HG03457 (cell line): ENCODE data around the gene RRAS.

Experiments
- ATAC-seq: cut with Tn5 transposase; IDR thresholded peaks from one replicate; pipeline ENCODE4 v1.9.1; 2021; ENCODE audit warnings: moderate number of reproducible peaks; ENCODE audit not compliant: unreplicated experiment

The RRAS gene

GRCh38 chr19:49677231-49677900, 37.4 kb upstream of the RRAS start, which contains the start of gene PRMT1:
PRMT1 (plus strand) TSS chr19:49677271; CDS start chr19:49677281, 10 bp downstream.
- ATAC-seq, result no peak

GRCh38 chr19:49676784-49677230, 36.9 kb upstream of the RRAS start:
- ATAC-seq, result peak; percentile 59

GRCh38 chr19:49676136-49676783, 36.3 kb upstream of the RRAS start:
- no peak for ATAC-seq

GRCh38 chr19:49672131-49672919, 32.4 kb upstream of the RRAS start:
- no peak for ATAC-seq

DNA sequence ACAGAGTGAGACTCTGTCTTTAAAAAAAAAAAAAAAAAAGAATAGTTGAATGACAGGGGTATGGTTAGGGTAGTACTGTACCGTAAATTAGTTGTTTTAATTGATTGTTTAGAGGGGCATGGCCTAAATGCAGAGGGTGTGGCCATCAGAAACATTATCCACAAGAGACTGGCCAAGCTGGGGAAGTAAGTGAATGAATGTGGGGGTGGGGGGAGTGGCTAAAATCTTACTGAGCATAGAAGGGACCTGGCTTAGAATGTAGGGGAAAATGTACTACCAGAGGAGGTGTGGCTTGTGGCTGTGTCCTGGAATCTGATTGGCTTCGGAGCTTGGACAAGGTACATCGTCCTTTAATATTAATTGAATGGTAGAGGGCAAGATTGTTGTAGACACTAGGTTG, 29.6 kb upstream of the RRAS start:
- no peak for ATAC-seq

GRCh38 chr19:49667473-49667872, 27.5 kb upstream of the RRAS start:
- no peak for ATAC-seq

- peak; percentile 2 for ATAC-seq
These were observed 26.1 kb upstream of the RRAS start for GRCh38 chr19:49666120-49666444.

- ATAC-seq, result peak; percentile 59
These were observed 25.6 kb upstream of the RRAS start, which contains the start of the genes BCL2L12 and IRF3 for GRCh38 chr19:49665351-49666119. BCL2L12 (plus strand) TSS chr19:49665933; CDS start chr19:49666693, 760 bp downstream. IRF3 (minus strand) TSS chr19:49665857; CDS start chr19:49664838, 1,019 bp downstream.

DNA sequence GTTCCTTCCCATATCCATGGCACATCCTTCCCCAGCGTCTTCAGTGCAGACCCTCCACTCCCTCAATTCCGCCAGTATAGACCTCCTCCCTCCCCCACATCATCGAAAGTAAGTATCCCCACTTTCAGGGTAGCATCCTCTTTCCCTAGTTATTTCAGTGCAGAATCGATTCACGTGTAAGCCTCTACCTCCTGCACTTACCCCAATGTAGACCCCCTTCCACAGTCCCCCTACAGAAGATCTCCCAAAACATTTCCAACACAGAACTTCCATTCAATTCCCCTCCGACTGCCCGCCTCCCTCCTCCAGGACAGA, 25.1 kb upstream of the RRAS start:
- ATAC-seq, result no peak

DNA sequence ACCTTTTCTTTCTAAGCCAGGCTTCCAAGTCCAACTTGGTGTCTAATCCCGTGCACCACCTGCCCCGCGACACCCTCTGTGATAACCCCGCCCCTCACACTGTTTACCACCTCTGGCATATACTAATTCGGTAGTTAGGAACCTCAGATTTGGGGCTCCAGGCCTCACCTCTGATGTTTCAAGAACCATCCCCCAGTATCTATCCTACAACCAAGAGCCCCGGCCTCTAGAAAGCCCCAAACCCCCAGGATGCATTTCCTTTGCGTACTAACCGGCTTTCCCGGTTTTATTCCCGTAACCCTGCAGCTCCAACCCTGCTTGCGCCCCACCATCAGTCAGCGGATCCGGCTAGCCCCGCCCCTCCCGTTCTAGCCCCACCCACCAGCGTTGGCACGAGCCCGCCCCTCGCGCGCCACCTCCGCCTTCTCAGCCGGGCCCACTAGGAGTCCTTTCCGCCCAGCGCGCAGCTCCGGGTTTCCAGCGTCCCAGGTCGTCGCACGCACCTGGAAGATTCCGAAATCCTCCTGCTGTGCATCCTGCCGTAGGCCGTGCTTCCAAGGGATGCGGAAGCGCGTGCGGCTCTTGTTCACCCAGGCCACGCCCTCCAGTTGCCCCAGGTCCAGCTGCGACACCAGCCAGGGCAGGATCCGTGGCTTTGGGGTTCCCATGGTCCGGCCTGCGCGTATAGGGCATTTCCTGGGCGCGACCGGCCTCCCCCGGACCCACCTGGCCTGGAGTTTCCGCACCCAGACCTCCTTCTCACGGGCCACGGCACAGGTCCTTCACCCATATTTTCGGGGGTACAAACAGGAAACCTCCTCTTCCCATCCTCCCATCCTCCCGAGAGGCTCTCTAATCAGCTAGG, 24.5 kb upstream of the RRAS start:
- ATAC-seq, result peak; percentile 31

DNA sequence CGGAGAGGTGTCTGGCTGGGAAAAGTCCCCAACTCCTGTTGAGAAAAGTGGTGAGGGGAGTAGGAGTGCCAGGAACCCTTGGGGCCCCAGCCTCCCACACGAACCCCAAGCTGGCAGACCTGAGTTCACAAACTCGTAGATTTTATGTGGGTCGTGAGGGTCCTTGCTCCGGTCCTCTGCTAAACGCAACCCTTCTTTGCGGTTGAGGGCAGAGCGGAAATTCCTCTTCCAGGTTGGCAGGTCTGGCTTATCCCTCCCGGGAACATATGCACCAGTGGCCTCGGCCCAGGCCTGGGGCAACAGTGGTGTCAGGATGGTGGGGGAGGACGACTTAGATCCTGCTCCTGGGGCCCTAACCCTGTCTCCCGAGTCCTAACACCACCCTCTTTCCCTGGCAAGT, 23.3 kb upstream of the RRAS start:
- ATAC-seq, result no peak

DNA sequence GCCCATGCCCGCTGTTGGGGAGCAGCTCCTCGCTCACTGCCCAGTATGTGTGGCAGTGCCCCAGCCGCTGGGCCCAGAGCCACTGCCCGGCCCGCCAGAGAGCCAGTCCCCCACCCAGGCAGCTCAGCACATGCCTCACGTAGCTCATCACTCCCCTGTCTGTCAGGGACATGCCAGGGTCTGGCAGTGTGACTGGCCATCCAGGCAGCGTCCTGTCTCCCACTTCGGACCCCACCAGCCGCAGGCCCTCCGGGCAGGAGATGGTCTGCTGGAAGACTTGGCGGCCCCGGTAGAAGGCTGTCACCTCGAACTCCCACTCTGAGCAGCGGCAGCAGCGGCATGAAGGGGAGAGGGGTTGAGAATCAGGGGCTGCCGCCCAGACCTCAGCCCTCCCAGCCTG, 22.1 kb upstream of the RRAS start:
- no peak for ATAC-seq

DNA sequence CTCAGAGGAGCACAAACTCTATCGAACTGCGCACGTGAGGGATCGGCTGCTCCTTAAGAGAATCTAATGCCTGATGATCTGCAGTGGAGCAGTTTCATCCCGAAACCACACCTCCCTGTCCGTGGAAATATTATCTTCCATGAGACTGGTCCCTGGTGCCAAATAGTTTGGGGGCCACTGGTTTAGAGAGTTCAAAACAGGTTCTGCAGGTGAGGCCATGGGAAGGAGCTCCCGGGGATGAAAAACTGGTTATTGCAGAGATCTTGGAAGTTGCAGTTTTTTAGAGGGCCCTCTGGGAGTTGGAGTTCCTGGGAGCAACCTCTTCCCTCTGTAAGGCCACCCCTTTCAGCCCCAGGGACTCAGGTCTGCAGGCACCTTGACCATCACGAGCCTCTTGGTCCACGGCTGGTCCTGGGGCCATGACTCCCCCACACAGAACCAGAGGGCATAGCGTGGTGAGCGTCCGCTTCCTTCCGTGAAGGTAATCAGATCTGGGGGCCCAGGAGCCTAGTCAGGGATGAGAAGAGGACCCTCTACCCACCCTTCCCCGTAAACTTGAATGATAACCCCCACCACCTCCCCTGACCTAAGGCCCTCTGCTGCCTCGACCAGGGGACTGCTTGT, 20.5 kb upstream of the RRAS start:
- ATAC-seq, result no peak

DNA sequence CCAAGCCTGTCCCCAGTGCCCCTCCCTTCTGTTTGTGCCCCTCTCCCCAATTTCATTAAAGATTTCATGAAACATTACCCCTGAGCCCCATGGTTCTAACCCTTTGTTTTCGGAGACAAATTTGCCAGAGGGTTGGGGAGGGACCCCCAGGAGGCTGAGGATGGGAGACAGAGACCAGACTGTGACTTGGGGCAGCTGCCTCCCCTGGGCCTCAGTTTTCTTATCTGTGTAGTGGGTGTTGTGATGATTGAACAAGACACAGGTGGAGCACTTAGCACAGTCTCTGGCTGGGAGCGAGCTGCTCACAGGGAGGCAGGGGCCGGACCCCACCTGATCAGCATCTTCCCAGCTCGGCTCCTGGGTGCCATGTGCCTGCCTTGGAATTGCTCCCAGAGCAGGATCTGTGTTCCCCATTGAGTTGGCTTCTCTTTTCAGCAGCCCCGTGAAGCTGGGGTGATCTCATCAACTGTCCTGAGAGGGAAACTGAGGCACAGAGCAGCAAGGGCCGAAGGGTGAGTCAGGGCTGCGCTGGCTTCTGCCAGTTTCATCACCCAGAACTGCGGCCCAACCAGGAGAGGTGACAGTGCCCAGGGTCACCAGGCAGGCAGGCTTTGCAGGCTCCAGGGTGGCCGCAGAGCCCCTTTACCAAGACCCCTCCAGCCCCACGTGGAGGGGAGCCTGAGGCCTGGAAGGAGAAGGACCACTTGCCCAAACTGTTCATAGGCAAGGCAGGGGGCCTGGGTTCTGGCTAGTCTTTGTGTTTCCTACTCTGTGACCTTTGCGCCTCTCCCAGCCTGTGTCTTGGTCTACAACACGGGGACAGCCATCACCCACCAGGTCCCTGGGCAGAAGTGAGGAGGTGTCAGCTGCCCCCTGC, 18.9 kb upstream of the RRAS start:
- ATAC-seq, result no peak

GRCh38 chr19:49658139-49658517, 18.2 kb upstream of the RRAS start:
- ATAC-seq, result no peak

DNA sequence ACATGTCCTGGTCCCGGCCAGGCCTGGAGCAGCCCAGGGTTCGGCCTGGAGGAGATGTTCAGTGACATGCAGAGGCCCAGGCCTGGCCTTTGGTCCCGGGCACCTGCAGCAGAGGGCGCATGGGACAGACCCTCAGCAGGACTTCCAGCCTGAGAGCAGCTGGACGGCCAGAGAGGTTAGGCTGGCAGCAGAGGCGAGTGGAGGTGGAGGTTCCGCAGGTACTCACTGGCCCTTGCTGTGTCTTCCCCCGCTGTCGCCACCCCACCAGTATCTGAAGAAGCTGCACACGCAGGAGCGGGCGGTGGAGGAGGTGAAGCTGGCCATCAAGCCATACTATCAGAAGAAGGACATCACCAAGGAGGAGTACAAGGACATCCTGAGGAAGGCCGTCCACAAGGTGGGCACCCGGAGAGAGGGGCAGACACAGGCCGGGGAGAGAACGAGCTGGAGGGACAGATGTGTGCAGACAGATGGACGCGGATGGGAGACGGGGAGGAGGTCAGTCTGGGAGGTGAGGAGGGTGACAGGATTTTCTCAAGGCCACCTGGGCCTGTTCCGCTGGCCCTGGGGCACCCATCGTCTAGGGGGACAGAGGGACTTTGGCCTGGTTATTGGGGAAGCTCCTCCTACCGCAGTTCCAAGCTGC, 17.7 kb upstream of the RRAS start:
- ATAC-seq, result no peak

- ATAC-seq, result no peak
These were observed 16.6 kb upstream of the RRAS start for GRCh38 chr19:49656456-49657109.
